IMR-90 (cell line): Measurements from ENCODE around the gene HNRNPA3. TPM values are rescaled to one million over a fixed set of nuclear protein-coding genes. Genes with fewer than 3 reads are reported as not detected.

Source experiments
- ATAC-seq: fragments of 200-7000 bp; cut with Tn5 transposase; 2 replicates; pipeline ENCODE4 v1.9.1; 2020; ENCODE audit warnings: low read depth, mild to moderate bottlenecking, moderate library complexity
- BruUV-seq: library from RNA; stranded (reverse); fragments of 400-500 nt; replicated peaks from 2 replicates; lab custom pipeline; 2021; lab: Mats Ljungman, UMichigan
- CTCF ChIA-PET: fragments of 300-600 bp; formaldehyde crosslinking; extraction: SDS; loops from one replicate; lab custom pipeline; 2021; ENCODE audit warnings: antibody characterized with exemption; lab: Yijun Ruan, JAX
- POLR2A ChIA-PET: fragments of 300-600 bp; sonication (Branson Sonifier 250); formaldehyde crosslinking; loops from one replicate; lab custom pipeline; 2022; ENCODE audit warnings: antibody characterized with exemption; ENCODE audit not compliant: unreplicated experiment; lab: Charles Lee
- DNase-seq: peaks from one replicate; pipeline ENCODE4 v3.0.0; 2013
- H2AFZ ChIP-seq: replicated peaks from 2 replicates; pipeline ENCODE3; 2013; ENCODE audit warnings: low read length, mild to moderate bottlenecking; ENCODE audit not compliant: poor library complexity
- H2AK5ac ChIP-seq: 2 replicates; pipeline ENCODE4 v1.6.1; 2013; ENCODE audit warnings: low read depth, low read length, inconsistent platforms
- H2AK9ac ChIP-seq: replicated peaks from 2 replicates; pipeline ENCODE3; 2013; ENCODE audit warnings: mild to moderate bottlenecking, low read depth, low read length, moderate library complexity; ENCODE audit not compliant: poor library complexity
- H2BK120ac ChIP-seq: 2 replicates; pipeline ENCODE4 v1.6.1; 2013; ENCODE audit warnings: low read depth, low read length, inconsistent platforms
- H2BK15ac ChIP-seq: 3 replicates; pipeline ENCODE4 v1.6.1; 2013; ENCODE audit warnings: low read depth, low read length, inconsistent platforms
- H2BK20ac ChIP-seq: 2 replicates; pipeline ENCODE4 v1.6.1; 2013; ENCODE audit warnings: low read depth, mild to moderate bottlenecking, inconsistent platforms, low read length, moderate library complexity
- H2BK5ac ChIP-seq: 2 replicates; pipeline ENCODE4 v1.6.1; 2013; ENCODE audit warnings: mild to moderate bottlenecking, low read depth, low read length, inconsistent platforms; ENCODE audit not compliant: poor library complexity, severe bottlenecking
- H3K14ac ChIP-seq: replicated peaks from 2 replicates; pipeline ENCODE4 v1.6.1; 2013; ENCODE audit warnings: low read depth, low read length, inconsistent platforms
- H3K18ac ChIP-seq: 2 replicates; pipeline ENCODE4 v1.6.1; 2013; ENCODE audit warnings: low read depth, low read length, control low read depth
- H3K23ac ChIP-seq: 2 replicates; pipeline ENCODE4 v1.6.1; 2013; ENCODE audit warnings: low read depth, low read length, inconsistent platforms
- H3K27ac ChIP-seq: 2 replicates; pipeline ENCODE4 v1.5.1; 2013; ENCODE audit warnings: mild to moderate bottlenecking, control low read depth, low read length; ENCODE audit not compliant: insufficient read depth
- H3K27me3 ChIP-seq: 2 replicates; pipeline ENCODE4 v1.6.1; 2013; ENCODE audit warnings: low read length; ENCODE audit not compliant: control insufficient read depth, insufficient read depth
- H3K36me3 ChIP-seq: 2 replicates; pipeline ENCODE4 v1.6.1; 2013; ENCODE audit warnings: low read length, mixed read lengths; ENCODE audit not compliant: control insufficient read depth, insufficient read depth
- H3K4ac ChIP-seq: 2 replicates; pipeline ENCODE4 v1.6.1; 2013; ENCODE audit warnings: low read depth, low read length, inconsistent platforms
- H3K4me1 ChIP-seq: 2 replicates; pipeline ENCODE4 v1.6.1; 2013; ENCODE audit warnings: low read length, mixed read lengths; ENCODE audit not compliant: control insufficient read depth, insufficient read depth
- H3K4me2 ChIP-seq: 2 replicates; pipeline ENCODE4 v1.6.1; 2013; ENCODE audit warnings: low read depth, mild to moderate bottlenecking, control low read depth, low read length, moderate library complexity
- H3K4me3 ChIP-seq: 2 replicates; pipeline ENCODE4 v1.5.1; 2013; ENCODE audit warnings: low read depth, mild to moderate bottlenecking, control low read depth, low read length, moderate library complexity; ENCODE audit not compliant: insufficient read depth
- H3K56ac ChIP-seq: 2 replicates; pipeline ENCODE4 v1.6.1; 2013; ENCODE audit warnings: low read length, inconsistent platforms; ENCODE audit not compliant: insufficient read depth; ENCODE audit errors: extremely low read depth
- H3K79me1 ChIP-seq, 2 experiments: 2 replicates each; pipeline ENCODE4 v1.6.1; 2013; ENCODE audit warnings: low read length in 2 of 2, inconsistent platforms in 1 of 2, low read depth in 1 of 2
- H3K9ac ChIP-seq: 2 replicates; pipeline ENCODE4 v1.6.1; 2013; ENCODE audit warnings: low read depth, low read length, control low read depth
- H3K9me1 ChIP-seq: 2 replicates; pipeline ENCODE4 v1.6.1; 2013; ENCODE audit warnings: low read length, inconsistent platforms; ENCODE audit not compliant: insufficient read depth
- H3K9me3 ChIP-seq: 2 replicates; pipeline ENCODE4 v1.6.1; 2013; ENCODE audit warnings: low read length; ENCODE audit not compliant: control insufficient read depth, insufficient read depth
- H4K20me1 ChIP-seq: 2 replicates; pipeline ENCODE4 v1.6.1; 2013; ENCODE audit warnings: low read length, inconsistent platforms; ENCODE audit not compliant: insufficient read depth
- H4K5ac ChIP-seq: 2 replicates; pipeline ENCODE4 v1.6.1; 2013; ENCODE audit warnings: mild to moderate bottlenecking, low read depth, low read length, control low read depth
- H4K8ac ChIP-seq, 2 experiments: 2 replicates each; pipeline ENCODE4 v1.6.1; 2013; ENCODE audit warnings: low read depth in 2 of 2, low read length in 2 of 2, control low read depth in 1 of 2, inconsistent platforms in 1 of 2
- H4K91ac ChIP-seq: 2 replicates; pipeline ENCODE4 v1.6.1; 2013; ENCODE audit warnings: low read depth, low read length, inconsistent platforms; ENCODE audit not compliant: insufficient read depth
- BHLHE40 ChIP-seq: fragments of 150-350 bp; IDR thresholded peaks from 2 replicates; pipeline ENCODE4 v1.6.1; 2016; ENCODE audit warnings: mild to moderate bottlenecking, low read depth, low read length
- MAFK ChIP-seq: IDR thresholded peaks from 2 replicates; pipeline ENCODE4 v1.6.1; 2012; ENCODE audit warnings: low read depth, low read length, improper control_type of control experiment
- MAZ ChIP-seq: IDR thresholded peaks from 2 replicates; pipeline ENCODE4 v1.6.1; 2012; ENCODE audit warnings: low read depth, mild to moderate bottlenecking, low read length, improper control_type of control experiment, moderate library complexity, borderline replicate concordance
- MXI1 ChIP-seq: IDR thresholded peaks from 2 replicates; pipeline ENCODE4 v1.6.1; 2012; ENCODE audit warnings: low read depth, mild to moderate bottlenecking, low read length, moderate library complexity, borderline replicate concordance
- NFE2L2 ChIP-seq: fragments of 150-350 bp; IDR thresholded peaks from 2 replicates; pipeline ENCODE4 v1.6.1; 2016; ENCODE audit warnings: low read depth, mild to moderate bottlenecking, low read length
- POLR2A ChIP-seq: IDR thresholded peaks from 2 replicates; pipeline ENCODE4 v1.6.1; 2012; ENCODE audit warnings: mild to moderate bottlenecking, low read depth, low read length
- RCOR1 ChIP-seq: IDR thresholded peaks from 2 replicates; pipeline ENCODE4 v1.6.1; 2012; ENCODE audit warnings: mild to moderate bottlenecking, low read length, improper control_type of control experiment; ENCODE audit not compliant: insufficient replicate concordance
- RFX5 ChIP-seq: IDR thresholded peaks from 2 replicates; pipeline ENCODE4 v1.8.0; 2012; ENCODE audit warnings: low read depth, mild to moderate bottlenecking, low read length, moderate library complexity
- SMC3 ChIP-seq: fragments of 150-350 bp; IDR thresholded peaks from 2 replicates; pipeline ENCODE4 v1.6.1; 2016; ENCODE audit warnings: low read depth, mild to moderate bottlenecking, antibody characterized with exemption, low read length, moderate library complexity
- WGBS, 2 experiments: methylation state at CpG; one replicate each; pipeline versions ENCODE4 v1.1.5 to v1.1.7; 2013; ENCODE audit warnings: missing lambda C conversion rate in 2 of 2; ENCODE audit not compliant: insufficient read length in 1 of 2; ENCODE audit errors: extremely low coverage in 2 of 2; 5-methylcytosine and 5-hydroxymethylcytosine counted together
- dilution Hi-C: fragments of 300-500 bp; cut with HindIII; formaldehyde crosslinking; loops from one replicate; pipeline ENCODE4 v1.14.3; 2018; ENCODE audit warnings: low sequenced_read_pairs; ENCODE audit not compliant: unreplicated experiment
- in situ Hi-C: fragments of 300-500 bp; cut with MboI; formaldehyde crosslinking; loops from 3 replicates; pipeline ENCODE4 v1.14.3; 2019; ENCODE audit warnings: low sequenced_read_pairs, inconsistent platforms, mixed read lengths
- intact Hi-C: fragments of 100-400 bp; cut with micrococcal nuclease; formaldehyde crosslinking; loops from 2 replicates; pipeline ENCODE4 v1.10.0; 2022
- polyA plus RNA-seq, 3 experiments: library from polyadenylated mRNA; depleted of rRNA; stranded (reverse); fragments of >200 nt; gene quantifications; 2 replicates each; pipeline ENCODE4 v1.2.3, GENCODE V29; 2012; ENCODE audit warnings: low replicate concordance in 1 of 3
- total RNA-seq: library from RNA; depleted of rRNA; stranded (reverse); fragments of >200 nt; gene quantifications from 2 replicates; pipeline ENCODE4 v1.2.3, GENCODE V29; 2012
- TF ChIP-seq, protein P1 (sequence below): conservative IDR thresholded peaks from 2 replicates; pipeline ENCODE4 v1.5.1; 2012; ENCODE audit warnings: mild to moderate bottlenecking, low read depth, low read length, improper control_type of control experiment

HNRNPA3 gene
- total and polyA plus RNA-seq, 2 of the 4 experiments (the other 2 are of a cell fraction), result 18.6 to 111 TPM

GRCh38 chr2:177231270-177231669, 18.7 kb downstream of the HNRNPA3 start (continued):
- TF ChIP-seq MAFK (no peak), MAZ (no peak)

GRCh38 chr2:177232098-177232704, 19.6 kb downstream of the HNRNPA3 start:
- dilution Hi-C loops, result no loop called here
- TF ChIP-seq SMC3 (no peak), POLR2A (no peak), NFE2L2 (no peak), BHLHE40 (no peak), RFX5 (no peak), MXI1 (no peak), RCOR1 (no peak)
- TF ChIP-seq, protein P1, sequence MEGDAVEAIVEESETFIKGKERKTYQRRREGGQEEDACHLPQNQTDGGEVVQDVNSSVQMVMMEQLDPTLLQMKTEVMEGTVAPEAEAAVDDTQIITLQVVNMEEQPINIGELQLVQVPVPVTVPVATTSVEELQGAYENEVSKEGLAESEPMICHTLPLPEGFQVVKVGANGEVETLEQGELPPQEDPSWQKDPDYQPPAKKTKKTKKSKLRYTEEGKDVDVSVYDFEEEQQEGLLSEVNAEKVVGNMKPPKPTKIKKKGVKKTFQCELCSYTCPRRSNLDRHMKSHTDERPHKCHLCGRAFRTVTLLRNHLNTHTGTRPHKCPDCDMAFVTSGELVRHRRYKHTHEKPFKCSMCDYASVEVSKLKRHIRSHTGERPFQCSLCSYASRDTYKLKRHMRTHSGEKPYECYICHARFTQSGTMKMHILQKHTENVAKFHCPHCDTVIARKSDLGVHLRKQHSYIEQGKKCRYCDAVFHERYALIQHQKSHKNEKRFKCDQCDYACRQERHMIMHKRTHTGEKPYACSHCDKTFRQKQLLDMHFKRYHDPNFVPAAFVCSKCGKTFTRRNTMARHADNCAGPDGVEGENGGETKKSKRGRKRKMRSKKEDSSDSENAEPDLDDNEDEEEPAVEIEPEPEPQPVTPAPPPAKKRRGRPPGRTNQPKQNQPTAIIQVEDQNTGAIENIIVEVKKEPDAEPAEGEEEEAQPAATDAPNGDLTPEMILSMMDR, result no peak
- DNase-seq, result no peak
- Histone ChIP-seq H3K36me3 (peaks cover 63% of the 10 kb centered on the region), H3K9ac (no peak overlapping the region), H2AK9ac (no peak overlapping the region), H3K14ac (no peak overlapping the region), H4K8ac (no peak overlapping the region), H3K4me1 (peaks cover 11% of the 10 kb centered on the region), H3K4ac (no peak overlapping the region), H3K4me3 (no peak overlapping the region), H3K4me2 (no peak overlapping the region), H4K5ac (no peak overlapping the region), H3K23ac (no peak overlapping the region), H3K18ac (no peak overlapping the region), H2BK5ac (no peak overlapping the region), H2BK120ac (no peak overlapping the region), H3K27ac (no peak overlapping the region), H3K79me1 (peaks cover 30 to 62% of the 10 kb centered on the region in 2 experiments), H2AFZ (no peak overlapping the region), H3K9me3 (no peaks in the 10 kb centered on the region), H4K20me1 (peaks cover 66% of the 10 kb centered on the region), H3K9me1 (peaks cover 12% of the 10 kb centered on the region), H2BK15ac (no peak overlapping the region), H2BK20ac (no peak overlapping the region), H3K56ac (no peak overlapping the region), H2AK5ac (no peak overlapping the region), H4K91ac (no peak overlapping the region), H3K27me3 (no peaks in the 10 kb centered on the region)
- no TSS peak for BruUV-seq
- POLR2A ChIA-PET, result no interaction called here
- WGBS, 2 experiments, result 100% methylated on average over 1 of the region's 8 CpGs; no CpG with 5 or more reads in 1 of the 2 experiments
- intact Hi-C loops, result no loop called here
- no peak for ATAC-seq
- in situ Hi-C loops, result no loop called here
- CTCF ChIA-PET, result interaction anchor here (1.0 to 1.5 kb wide), 3 partner anchors 33 to 117 kb away, joined by 4 to 5 read pairs (median 4); partner anchors contain the start of gene NFE2L2
